H1 (cell line): Measurements from ENCODE around the gene SLC43A2. TPM values are rescaled to one million over a fixed set of nuclear protein-coding genes. Genes with fewer than 3 reads are reported as not detected.
A peak's percentile ranks its signal among the peaks of the same experiment; 100 is the strongest.

ENCODE experiments used
- CTCF ChIA-PET: fragments of 300-600 bp; sonication (Branson Sonifier 250); formaldehyde crosslinking; loops from one replicate; lab custom pipeline; 2021; ENCODE audit not compliant: partially characterized antibody; lab: Charles Lee
- POLR2A ChIA-PET: fragments of 300-600 bp; sonication (Branson Sonifier 250); formaldehyde crosslinking; loops from one replicate; lab custom pipeline; 2021; ENCODE audit warnings: inconsistent platforms; ENCODE audit not compliant: partially characterized antibody; lab: Charles Lee
- DNase-seq, 2 experiments: peaks; one replicate each; pipeline versions ENCODE4 v3.0.0 to v3.0.0-alpha.2; 2010 to 2022; ENCODE audit warnings: low spot score in 2 of 2, low read depth in 1 of 2, mixed read lengths in 1 of 2
- FAIRE-seq: peaks from 2 replicates; lab custom pipeline; 2011; peaks lifted over from hg19 to GRCh38; lab: Jason Lieb, UNC
- H2AFZ ChIP-seq: 2 replicates; pipeline ENCODE4 v1.8.1; 2012; ENCODE audit warnings: low read length, inconsistent platforms
- H2AK5ac ChIP-seq: 2 replicates; pipeline ENCODE4 v1.6.1; 2013; ENCODE audit warnings: low read depth, low read length
- H2BK120ac ChIP-seq: replicated peaks from 2 replicates; pipeline ENCODE3; 2013; ENCODE audit warnings: low read depth, low read length, inconsistent platforms
- H2BK12ac ChIP-seq: 2 replicates; pipeline ENCODE4 v1.6.1; 2013; ENCODE audit warnings: low read depth, low read length
- H2BK15ac ChIP-seq: 2 replicates; pipeline ENCODE4 v1.6.1; 2013; ENCODE audit warnings: low read length
- H2BK20ac ChIP-seq: 2 replicates; pipeline ENCODE4 v1.6.1; 2013; ENCODE audit warnings: low read length
- H2BK5ac ChIP-seq: 2 replicates; pipeline ENCODE4 v1.6.1; 2013; ENCODE audit warnings: low read depth, low read length
- H3K14ac ChIP-seq: 2 replicates; pipeline ENCODE4 v1.6.1; 2013; ENCODE audit warnings: inconsistent platforms; ENCODE audit not compliant: insufficient read length
- H3K18ac ChIP-seq: 2 replicates; pipeline ENCODE4 v1.6.1; 2013; ENCODE audit warnings: low read length; ENCODE audit errors: extremely low read depth
- H3K23ac ChIP-seq: 2 replicates; pipeline ENCODE4 v1.6.1; 2013; ENCODE audit warnings: inconsistent platforms; ENCODE audit not compliant: insufficient read length
- H3K23me2 ChIP-seq: 2 replicates; pipeline ENCODE4 v1.6.1; 2013; ENCODE audit warnings: low read depth, low read length
- H3K27ac ChIP-seq: 2 replicates; pipeline ENCODE4 v1.6.1; 2011; ENCODE audit warnings: low read depth, low read length, inconsistent platforms
- H3K27me3 ChIP-seq, 4 experiments: replicated peaks in 1 of 4; 1 replicate in 1 of 4; 2 replicates in 3 of 4; pipeline versions ENCODE4 v1.6.1 to v1.8.1; 2011 to 2013; ENCODE audit warnings: low read length in 3 of 4, mild to moderate bottlenecking in 3 of 4, inconsistent platforms in 2 of 4, mixed read lengths in 2 of 4, moderate library complexity in 1 of 4; ENCODE audit not compliant: control insufficient read depth in 3 of 4, insufficient read depth in 3 of 4; ENCODE audit errors: extremely low read depth in 1 of 4
- H3K36me3 ChIP-seq, 4 experiments: 2 replicates each; pipeline versions ENCODE4 v1.6.1 to v1.8.1; 2011 to 2013; ENCODE audit warnings: mild to moderate bottlenecking in 4 of 4, low read length in 3 of 4, moderate library complexity in 2 of 4, control low read depth in 1 of 4, inconsistent platforms in 1 of 4; ENCODE audit not compliant: insufficient read depth in 4 of 4, control insufficient read depth in 2 of 4
- H3K4ac ChIP-seq: replicated peaks from 2 replicates; pipeline ENCODE3; 2013; ENCODE audit warnings: low read length, low read depth, mixed read lengths, inconsistent platforms; ENCODE audit not compliant: insufficient read length
- H3K4me1 ChIP-seq, 4 experiments: replicated peaks in 1 of 4; 1 replicate in 1 of 4; 2 replicates in 3 of 4; pipeline versions ENCODE4 v1.6.1 to v1.8.1; 2011 to 2013; ENCODE audit warnings: low read length in 3 of 4, inconsistent platforms in 2 of 4, mixed read lengths in 1 of 4; ENCODE audit not compliant: insufficient read depth in 4 of 4, control insufficient read depth in 3 of 4
- H3K4me2 ChIP-seq, 2 experiments: 2 replicates each; pipeline versions ENCODE4 v1.6.1 to v1.8.1; 2011 to 2013; ENCODE audit warnings: low read depth in 2 of 2, low read length in 2 of 2, control low read depth in 1 of 2, inconsistent platforms in 1 of 2, mild to moderate bottlenecking in 1 of 2; ENCODE audit not compliant: insufficient read depth in 1 of 2
- H3K4me3 ChIP-seq, 4 experiments: fragments of 200-600, 300-600 bp in 1 of 4; sonication (generic), shearing (Covaris generic), sonication (Bioruptor Twin) in 1 of 4; 2 replicates each; pipeline versions ENCODE4 v1.5.1 to v1.8.1; 2011 to 2016; ENCODE audit warnings: low read length in 4 of 4, low read depth in 3 of 4, control low read depth in 2 of 4, inconsistent platforms in 2 of 4, mild to moderate bottlenecking in 2 of 4, mixed read lengths in 1 of 4, moderate library complexity in 1 of 4; ENCODE audit not compliant: insufficient read depth in 2 of 4; ENCODE audit errors: extremely low read depth in 1 of 4
- H3K56ac ChIP-seq: replicated peaks from 2 replicates; pipeline ENCODE3; 2013; ENCODE audit warnings: low read depth, mild to moderate bottlenecking, mixed read lengths, low read length, inconsistent platforms; ENCODE audit not compliant: insufficient read length
- H3K79me1 ChIP-seq: 2 replicates; pipeline ENCODE4 v1.6.1; 2013; ENCODE audit warnings: low read depth, low read length, control low read depth
- H3K79me2 ChIP-seq, 2 experiments: 2 replicates each; pipeline versions ENCODE4 v1.6.1 to v1.8.1; 2012 to 2013; ENCODE audit warnings: low read length in 2 of 2, mild to moderate bottlenecking in 2 of 2, inconsistent platforms in 1 of 2; ENCODE audit not compliant: insufficient read depth in 2 of 2, control insufficient read depth in 1 of 2
- H3K9ac ChIP-seq, 4 experiments: replicated peaks in 1 of 4; 1 replicate in 1 of 4; 2 replicates in 3 of 4; pipeline versions ENCODE4 v1.6.1 to v1.8.1; 2011 to 2013; ENCODE audit warnings: low read depth in 3 of 4, low read length in 3 of 4, control low read depth in 2 of 4, mild to moderate bottlenecking in 2 of 4, moderate library complexity in 2 of 4, inconsistent platforms in 1 of 4; ENCODE audit errors: extremely low read depth in 1 of 4
- H3K9me3 ChIP-seq, 2 experiments: 2 replicates each; pipeline versions ENCODE4 v1.6.1 to v1.8.1; 2012 to 2013; ENCODE audit warnings: mild to moderate bottlenecking in 2 of 2, moderate library complexity in 2 of 2, control low read depth in 1 of 2, inconsistent platforms in 1 of 2, low read depth in 1 of 2, low read length in 1 of 2, mixed read lengths in 1 of 2; ENCODE audit not compliant: insufficient read depth in 2 of 2
- H4K20me1 ChIP-seq, 2 experiments: replicated peaks in 1 of 2; 2 replicates each; pipeline versions ENCODE3 to v1.8.1; 2011 to 2013; ENCODE audit warnings: inconsistent platforms in 2 of 2, low read length in 2 of 2, mild to moderate bottlenecking in 1 of 2; ENCODE audit not compliant: insufficient read depth in 2 of 2, control insufficient read depth in 1 of 2
- H4K5ac ChIP-seq: 2 replicates; pipeline ENCODE4 v1.6.1; 2013; ENCODE audit warnings: low read length, low read depth, mixed read lengths, inconsistent platforms; ENCODE audit not compliant: insufficient read length
- H4K8ac ChIP-seq: 2 replicates; pipeline ENCODE4 v1.8.0; 2013; ENCODE audit warnings: mild to moderate bottlenecking, moderate library complexity, low read length, inconsistent platforms; ENCODE audit not compliant: insufficient read depth; ENCODE audit errors: extremely low read depth
- H4K91ac ChIP-seq: replicated peaks from 2 replicates; pipeline ENCODE3; 2013; ENCODE audit warnings: low read length, mixed read lengths, inconsistent platforms; ENCODE audit not compliant: insufficient read length
- BRCA1 ChIP-seq: IDR thresholded peaks from 2 replicates; pipeline ENCODE4 v1.6.1; 2012; ENCODE audit warnings: low read depth, low read length, improper control_type of control experiment
- CHD1 ChIP-seq: IDR thresholded peaks from 2 replicates; pipeline ENCODE4 v1.6.1; 2012; ENCODE audit warnings: low read depth, low read length, improper control_type of control experiment
- KDM1A ChIP-seq: fragments of 200-600, 300-600 bp; sonication (generic); IDR thresholded peaks from 2 replicates; pipeline ENCODE4 v1.7.1; 2016; ENCODE audit warnings: mild to moderate bottlenecking, low read length, borderline replicate concordance
- KDM4A ChIP-seq: IDR thresholded peaks from one replicate; pipeline ENCODE4 v1.7.1; 2012; ENCODE audit warnings: low read depth, mild to moderate bottlenecking, moderate library complexity, low read length, inconsistent platforms; ENCODE audit not compliant: severe bottlenecking
- KDM5A ChIP-seq: fragments of 200-600 bp; IDR thresholded peaks from 2 replicates; pipeline ENCODE4 v1.7.1; 2012; ENCODE audit warnings: mild to moderate bottlenecking, low read length, inconsistent platforms, mixed read lengths
- PHF8 ChIP-seq: fragments of 200-600 bp; sonication (generic); conservative IDR thresholded peaks from 2 replicates; pipeline ENCODE4 v1.7.1; 2012; ENCODE audit warnings: low read depth, mild to moderate bottlenecking, inconsistent platforms, low read length, moderate library complexity
- SP1 ChIP-seq: IDR thresholded peaks from 2 replicates; pipeline ENCODE4 v1.6.1; 2011; ENCODE audit warnings: low read depth, low read length
- TEAD4 ChIP-seq: IDR thresholded peaks from 2 replicates; pipeline ENCODE4 v1.6.1; 2012; ENCODE audit warnings: low read depth, low read length, inconsistent platforms, mixed read lengths
- whole genome bisulfite sequencing, 2 experiments: shearing (Covaris generic) in 1 of 2; methylation state at CpG; one replicate each; pipeline versions ENCODE4 v1.1.6 to v1.1.7; 2013 to 2015; ENCODE audit warnings: low lambda C conversion rate in 2 of 2, mixed read lengths in 2 of 2, inconsistent platforms in 1 of 2, low coverage in 1 of 2, missing lambda C conversion rate in 1 of 2; ENCODE audit not compliant: insufficient replicate concordance in 2 of 2, insufficient coverage in 1 of 2, insufficient read length in 1 of 2; ENCODE audit errors: extremely low coverage in 1 of 2, missing lambda C conversion rate in 1 of 2; 5-methylcytosine and 5-hydroxymethylcytosine counted together
- polyA plus RNA-seq, 7 experiments: library from polyadenylated mRNA; depleted of rRNA in 3 of 7; stranded (reverse) in 5 of 7; unstranded in 2 of 7; fragments of >200 nt in 5 of 7; fragments of 200-250 nt in 2 of 7; gene quantifications; 1 replicate in 5 of 7; 2 replicates in 1 of 7; 4 replicates in 1 of 7; pipeline versions ENCODE4 v1.2.1 to v1.2.3, GENCODE V29; 2011 to 2013; ENCODE audit warnings: missing spikeins in 2 of 7, mixed read lengths in 2 of 7
- total RNA-seq: library from RNA; stranded (reverse); fragmentation: NEBNext Ultra II Directional; extraction: Animal tissue kit (Norgen Biotek cat#: 25700); gene quantifications from 2 replicates; pipeline ENCODE4 v1.2.1, GENCODE V29; 2021
- TF ChIP-seq, protein P1 (sequence below): IDR thresholded peaks from 2 replicates; pipeline ENCODE4 v1.6.1; 2012; ENCODE audit warnings: inconsistent platforms
- TF ChIP-seq, protein P2 (sequence below): IDR thresholded peaks from 2 replicates; pipeline ENCODE4 v1.6.1; 2012; ENCODE audit warnings: inconsistent platforms

Gene SLC43A2
- total and polyA plus RNA-seq, 2 of the 8 experiments (the other 6 are each of a cell fraction or from before 2014, with no cell fraction given), result 6.6 to 10.5 TPM

DNA sequence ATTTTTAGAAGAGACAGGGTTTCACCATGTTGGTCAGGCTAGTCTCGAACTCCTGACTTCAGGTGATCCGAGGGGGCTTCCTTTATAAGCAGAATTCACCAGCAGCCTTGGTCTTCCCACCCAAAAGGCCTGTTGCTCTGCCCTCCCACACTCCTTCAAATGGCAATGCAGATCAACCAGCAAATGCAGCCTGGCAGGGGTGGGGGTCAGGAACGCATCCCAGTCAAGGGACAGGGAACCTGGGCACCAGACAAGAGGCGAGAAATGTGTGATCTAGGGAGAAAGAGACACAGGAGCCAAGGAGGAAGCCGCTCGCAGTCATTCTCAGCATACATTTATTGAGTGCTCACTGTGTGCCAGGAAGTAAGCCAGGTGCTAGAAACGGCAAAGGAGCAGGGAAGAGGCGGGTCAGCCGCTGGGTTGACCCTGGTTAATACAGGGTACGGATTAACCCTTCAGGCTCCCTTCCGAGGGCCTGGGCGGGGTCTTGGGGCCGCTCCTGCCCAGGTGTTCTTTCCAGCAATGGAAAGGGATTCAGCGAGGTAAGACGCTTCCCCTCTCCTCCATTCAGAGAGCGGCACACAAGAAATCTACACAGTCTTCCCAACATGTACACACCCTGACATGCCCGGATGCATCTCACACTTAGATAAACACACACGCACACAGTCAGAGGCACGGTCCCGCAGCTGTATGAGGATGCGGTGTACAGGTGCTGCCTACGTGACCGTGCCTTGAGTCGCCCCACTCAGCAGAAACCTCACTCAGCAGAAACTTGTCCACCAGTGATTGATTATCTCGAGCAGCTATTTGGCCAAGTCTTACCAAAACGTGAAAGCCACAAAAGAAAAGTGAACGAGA is 59.5 kb downstream of the SLC43A2 start:
- H3K36me3 ChIP-seq, result no peaks in the 10 kb centered on the region
- H3K79me1 ChIP-seq, result no peaks in the 10 kb centered on the region
- H3K18ac ChIP-seq, result no peak overlapping the region; the same call in 1 of the 2 replicates
- no peaks in the 10 kb centered on the region for H3K9me3 ChIP-seq
- peaks cover 0 to 14% (median 7%) of the 10 kb centered on the region in 4 experiments; a peak in 5 of 7 replicates for H3K4me1 ChIP-seq
- peak overlapping the region; percentile 66; the same call in 1 of the 2 replicates for H2BK20ac ChIP-seq
- H3K14ac ChIP-seq, result no peak overlapping the region
- peak overlapping the region; percentile 43; the same call in 1 of the 2 replicates for H2AK5ac ChIP-seq
- H4K20me1 ChIP-seq, result no peaks in the 10 kb centered on the region
- no peak overlapping the region for H3K4me3 ChIP-seq
- H2BK12ac ChIP-seq, result peak overlapping the region; percentile 80; the same call in 1 of the 2 replicates
- POLR2A ChIA-PET, result interaction anchor here (0.6 to 2.4 kb wide), 2 partner anchors 21 to 44 kb away, joined by 3 to 8 read pairs; no protein-coding TSS in a partner anchor
- peak overlapping the region; percentile 48; the same call in 1 of the 2 replicates for H2BK15ac ChIP-seq
- H3K23me2 ChIP-seq, result no peaks in the 10 kb centered on the region
- H3K9ac ChIP-seq, result no peak overlapping the region
- H4K91ac ChIP-seq, result peak overlapping the region; percentile 68
- no peak overlapping the region for H2BK120ac ChIP-seq
- no peak for FAIRE-seq
- no peaks in the 10 kb centered on the region for H3K27me3 ChIP-seq
- H2AFZ ChIP-seq, result no peak overlapping the region; the same call in 1 of the 2 replicates
- no peaks in the 10 kb centered on the region for H3K79me2 ChIP-seq
- peak overlapping the region; percentile 40 to 42; a peak in 2 of 4 replicates for H3K4me2 ChIP-seq
- H4K8ac ChIP-seq, result no peak overlapping the region
- no peak overlapping the region for H3K23ac ChIP-seq
- peak overlapping the region; percentile 27 for H4K5ac ChIP-seq
- 74% methylated on average over 27 of the region's 27 CpGs; no CpG with 5 or more reads in 1 of the 2 experiments for WGBS, 2 experiments
- peak overlapping the region; percentile 75; the same call in 1 of the 2 replicates for H2BK5ac ChIP-seq
- no peak overlapping the region for H3K56ac ChIP-seq
- H3K4ac ChIP-seq, result no peak overlapping the region
- no peak overlapping the region for H3K27ac ChIP-seq
- CTCF ChIA-PET, result interaction anchor here (10.2 kb wide), 1 partner anchor 59 kb away, joined by 146 read pairs; the partner anchor contains the start of gene SLC43A2
- DNase-seq, result no peak
- TF ChIP-seq, protein P1, sequence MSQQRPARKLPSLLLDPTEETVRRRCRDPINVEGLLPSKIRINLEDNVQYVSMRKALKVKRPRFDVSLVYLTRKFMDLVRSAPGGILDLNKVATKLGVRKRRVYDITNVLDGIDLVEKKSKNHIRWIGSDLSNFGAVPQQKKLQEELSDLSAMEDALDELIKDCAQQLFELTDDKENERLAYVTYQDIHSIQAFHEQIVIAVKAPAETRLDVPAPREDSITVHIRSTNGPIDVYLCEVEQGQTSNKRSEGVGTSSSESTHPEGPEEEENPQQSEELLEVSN, result peak; percentile 54
- TF ChIP-seq KDM1A (no peak), TEAD4 (no peak), CHD1 (no peak), KDM5A (no peak), PHF8 (no peak), KDM4A (no peak), SP1 (no peak), BRCA1 (no peak)
- TF ChIP-seq, protein P2, sequence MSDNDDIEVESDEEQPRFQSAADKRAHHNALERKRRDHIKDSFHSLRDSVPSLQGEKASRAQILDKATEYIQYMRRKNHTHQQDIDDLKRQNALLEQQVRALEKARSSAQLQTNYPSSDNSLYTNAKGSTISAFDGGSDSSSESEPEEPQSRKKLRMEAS, result peak; percentile 41; the same call in 1 of the 2 replicates
